BJ (cell line): Measurements from ENCODE around the gene ACKR2. TPM values are rescaled to one million over a fixed set of nuclear protein-coding genes. Genes with fewer than 3 reads are reported as not detected.
A peak's percentile ranks its signal among the peaks of the same experiment; 100 is the strongest.

Experiments used
- CTCF ChIA-PET: fragments of 350-600 bp; formaldehyde crosslinking; extraction: SDS; loops from one replicate; lab custom pipeline; 2021; ENCODE audit warnings: antibody characterized with exemption, inconsistent platforms; lab: Yijun Ruan, JAX
- POLR2A ChIA-PET: fragments of 300-600 bp; sonication (Branson Sonifier 250); formaldehyde crosslinking; extraction: SDS; loops from one replicate; lab custom pipeline; 2021; ENCODE audit warnings: antibody characterized with exemption; lab: Charles Lee
- DNase-seq: peaks from one replicate; pipeline ENCODE4 v3.0.0-alpha.2; 2011; ENCODE audit warnings: low read depth
- H3K27me3 ChIP-seq: 2 replicates; pipeline ENCODE4 v1.6.0; 2011; ENCODE audit warnings: low read length; ENCODE audit not compliant: control insufficient read depth, insufficient read depth
- H3K36me3 ChIP-seq: 2 replicates; pipeline ENCODE4 v1.5.1; 2011; ENCODE audit warnings: low read length; ENCODE audit not compliant: control insufficient read depth, insufficient read depth
- H3K4me3 ChIP-seq: 2 replicates; pipeline ENCODE4 v1.5.1; 2011; ENCODE audit warnings: low read depth, mild to moderate bottlenecking, control low read depth, low read length
- polyA plus RNA-seq: library from polyadenylated mRNA; depleted of rRNA; stranded (reverse); fragments of >200 nt; gene quantifications from 2 replicates; pipeline ENCODE4 v1.2.3, GENCODE V29; 2011
- TF ChIP-seq, protein P1 (sequence below): IDR thresholded peaks from 2 replicates; pipeline ENCODE4 v1.5.1; 2011; ENCODE audit warnings: low read depth, mild to moderate bottlenecking, control low read depth, inconsistent platforms, low read length, moderate library complexity; ENCODE audit not compliant: insufficient read depth

Gene ACKR2
- polyA plus RNA-seq, 1 experiment, result 0.15 TPM

GRCh38 chr3:42780398-42780797 lies 28.8 kb upstream of the ACKR2 start:
- POLR2A ChIA-PET, result no interaction called here

DNA sequence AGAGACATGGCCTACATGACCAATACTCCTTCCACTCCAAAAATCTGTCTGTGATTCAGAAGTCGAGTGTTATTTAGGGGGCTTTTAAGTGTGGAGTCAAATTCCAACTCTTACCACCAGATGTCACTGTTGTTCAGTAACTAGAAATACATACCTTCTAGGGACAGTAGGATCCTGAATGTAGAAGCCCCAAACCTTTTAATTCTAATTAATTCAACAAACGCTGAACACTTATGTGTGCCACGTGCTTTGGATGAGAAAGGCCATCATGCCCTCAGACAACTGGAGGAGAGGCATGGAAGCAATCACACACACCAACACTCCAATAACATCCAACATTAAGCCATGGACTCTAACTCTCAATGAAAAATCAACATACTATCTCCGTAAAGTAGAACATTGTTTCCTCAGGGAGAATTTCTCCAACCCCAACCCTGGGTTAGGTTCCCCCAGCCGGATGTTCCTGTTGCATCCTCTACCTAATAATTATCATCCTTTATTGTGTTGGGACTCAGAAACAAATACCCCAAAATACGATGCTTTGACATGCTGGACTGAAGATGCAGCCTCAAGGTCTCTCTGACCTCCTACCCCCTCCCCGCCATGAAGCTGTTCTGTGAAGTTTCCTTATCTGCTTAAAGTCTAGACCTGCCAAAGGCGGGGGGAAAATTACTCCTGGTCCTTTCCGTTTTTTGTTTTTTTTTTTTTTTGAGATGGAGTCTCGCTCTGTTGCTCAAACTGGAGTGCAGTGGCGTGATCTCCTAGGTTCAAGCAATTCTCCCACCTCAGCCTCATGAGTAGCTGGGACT lies 28.1 kb upstream of the ACKR2 start:
- TF ChIP-seq, protein P1, sequence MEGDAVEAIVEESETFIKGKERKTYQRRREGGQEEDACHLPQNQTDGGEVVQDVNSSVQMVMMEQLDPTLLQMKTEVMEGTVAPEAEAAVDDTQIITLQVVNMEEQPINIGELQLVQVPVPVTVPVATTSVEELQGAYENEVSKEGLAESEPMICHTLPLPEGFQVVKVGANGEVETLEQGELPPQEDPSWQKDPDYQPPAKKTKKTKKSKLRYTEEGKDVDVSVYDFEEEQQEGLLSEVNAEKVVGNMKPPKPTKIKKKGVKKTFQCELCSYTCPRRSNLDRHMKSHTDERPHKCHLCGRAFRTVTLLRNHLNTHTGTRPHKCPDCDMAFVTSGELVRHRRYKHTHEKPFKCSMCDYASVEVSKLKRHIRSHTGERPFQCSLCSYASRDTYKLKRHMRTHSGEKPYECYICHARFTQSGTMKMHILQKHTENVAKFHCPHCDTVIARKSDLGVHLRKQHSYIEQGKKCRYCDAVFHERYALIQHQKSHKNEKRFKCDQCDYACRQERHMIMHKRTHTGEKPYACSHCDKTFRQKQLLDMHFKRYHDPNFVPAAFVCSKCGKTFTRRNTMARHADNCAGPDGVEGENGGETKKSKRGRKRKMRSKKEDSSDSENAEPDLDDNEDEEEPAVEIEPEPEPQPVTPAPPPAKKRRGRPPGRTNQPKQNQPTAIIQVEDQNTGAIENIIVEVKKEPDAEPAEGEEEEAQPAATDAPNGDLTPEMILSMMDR, result peak; percentile 68
- ChIA-PET POLR2A (no interaction called here), CTCF (interaction anchor here (0.7 to 5.5 kb wide), 6 partner anchors 11 to 97 kb away, joined by 3 to 26 read pairs (median 7); no protein-coding TSS in a partner anchor)
- no peak for DNase-seq
- Histone ChIP-seq H3K27me3 (no peaks in the 10 kb centered on the region), H3K4me3 (no peak overlapping the region), H3K36me3 (no peaks in the 10 kb centered on the region)

More at GRCh38 chr3:42780398-42780797, 28.8 kb upstream of the ACKR2 start:
- no peaks in the 10 kb centered on the region for H3K27me3 ChIP-seq
- H3K4me3 ChIP-seq, result no peak overlapping the region
- CTCF ChIA-PET, result interaction anchor here (0.7 to 2.8 kb wide), 14 partner anchors 10 to 127 kb away, joined by 3 to 28 read pairs (median 5); partner anchors contain the start of genes ACKR2 and ZBTB47
- no peak for DNase-seq
- H3K36me3 ChIP-seq, result no peaks in the 10 kb centered on the region
- TF ChIP-seq, protein P1, result no peak

- ChIA-PET CTCF (interaction anchor here (5.5 kb wide), 1 partner anchor 53 kb away, joined by 26 read pairs; no protein-coding TSS in a partner anchor), POLR2A (no interaction called here)
- DNase-seq, result no peak
- TF ChIP-seq, protein P1, result no peak
- Histone ChIP-seq H3K4me3 (no peak overlapping the region), H3K36me3 (no peaks in the 10 kb centered on the region), H3K27me3 (no peaks in the 10 kb centered on the region)
These were observed 23.0 kb upstream of the ACKR2 start for GRCh38 chr3:42786212-42786611.

DNA sequence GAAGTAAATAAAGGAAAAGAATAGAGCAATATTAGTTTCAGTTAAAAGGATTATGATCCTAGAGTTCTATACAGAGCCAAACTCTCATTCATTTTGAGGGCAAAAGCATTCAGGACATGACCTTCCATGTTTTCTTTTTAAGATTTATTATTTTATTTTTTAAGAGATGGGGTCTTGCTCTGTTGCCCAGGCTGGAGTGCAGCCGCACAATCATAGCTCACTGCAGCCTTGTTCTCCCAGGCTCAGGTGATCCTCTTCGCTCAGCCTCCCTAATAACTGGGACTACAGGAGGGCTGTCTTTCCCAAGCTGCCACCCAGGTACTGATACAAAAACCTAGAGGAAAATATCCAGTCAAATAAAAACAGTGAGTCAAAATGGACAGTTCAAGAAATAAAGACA lies 22.6 kb upstream of the ACKR2 start:
- H3K36me3 ChIP-seq, result no peaks in the 10 kb centered on the region
- DNase-seq, result no peak
- ChIA-PET POLR2A (no interaction called here), CTCF (interaction anchor here (5.5 kb wide), 1 partner anchor 53 kb away, joined by 26 read pairs; no protein-coding TSS in a partner anchor)
- no peaks in the 10 kb centered on the region for H3K27me3 ChIP-seq
- H3K4me3 ChIP-seq, result no peak overlapping the region
- TF ChIP-seq, protein P1, result no peak

GRCh38 chr3:42790714-42791229 lies 18.5 kb upstream of the ACKR2 start:
- no peak for DNase-seq
- no peaks in the 10 kb centered on the region for H3K36me3 ChIP-seq
- no peaks in the 10 kb centered on the region for H3K27me3 ChIP-seq
- H3K4me3 ChIP-seq, result no peak overlapping the region
- CTCF ChIA-PET, result interaction anchor here (1.3 to 2.0 kb wide), 2 partner anchors 10 to 11 kb away, joined by 4 to 5 read pairs; no protein-coding TSS in a partner anchor
- POLR2A ChIA-PET, result no interaction called here
- TF ChIP-seq, protein P1, result no peak
